Hepatocyte (in vitro differentiated cells): ENCODE data around the gene RNF212B. TPM values are rescaled to one million over a fixed set of nuclear protein-coding genes. Genes with fewer than 3 reads are reported as not detected.
"Not testable (repeated sequence)": the region's sequence is repeated elsewhere in the genome, so short reads cannot be mapped to it uniquely, and the experiment has no call there.

Experiments used
- DNase-seq: peaks from one replicate; pipeline ENCODE4 v3.0.0-alpha.2; 2016; ENCODE audit warnings: low spot score
- H2AFZ ChIP-seq: fragments of 200-600 bp; sonication (generic); 2 replicates; pipeline ENCODE4 v1.6.0; 2016; ENCODE audit warnings: antibody characterized with exemption, mild to moderate bottlenecking
- H3K27ac ChIP-seq: fragments of 200-600 bp; sonication (generic); 2 replicates; pipeline ENCODE4 v1.5.1; 2016; ENCODE audit warnings: mild to moderate bottlenecking
- H3K27me3 ChIP-seq: fragments of 200-600 bp; sonication (generic); 2 replicates; pipeline ENCODE4 v1.6.1; 2016
- H3K36me3 ChIP-seq: fragments of 200-600 bp; sonication (generic); replicated peaks from 2 replicates; pipeline ENCODE4 v1.5.1; 2016; ENCODE audit warnings: low read depth; ENCODE audit not compliant: insufficient read depth
- H3K4me1 ChIP-seq: fragments of 200-600 bp; sonication (generic); 2 replicates; pipeline ENCODE4 v1.5.1; 2016; ENCODE audit warnings: mild to moderate bottlenecking, moderate library complexity; ENCODE audit not compliant: insufficient read depth
- H3K4me2 ChIP-seq: fragments of 200-600 bp; sonication (generic); 2 replicates; pipeline ENCODE4 v1.6.0; 2016
- H3K4me3 ChIP-seq: fragments of 200-600 bp; sonication (generic); 2 replicates; pipeline ENCODE4 v1.5.1; 2016; ENCODE audit warnings: mild to moderate bottlenecking
- H3K79me2 ChIP-seq: fragments of 200-600 bp; sonication (generic); 2 replicates; pipeline ENCODE4 v1.6.0; 2017; ENCODE audit warnings: mild to moderate bottlenecking
- H3K9me2 ChIP-seq: fragments of 200-600 bp; sonication (generic); replicated peaks from 2 replicates; pipeline ENCODE4 v1.6.0; 2017; ENCODE audit warnings: mild to moderate bottlenecking; ENCODE audit not compliant: insufficient read depth
- H3K9me3 ChIP-seq: fragments of 200-600 bp; sonication (generic); 2 replicates; pipeline ENCODE4 v1.5.1; 2016; ENCODE audit warnings: low read depth, mild to moderate bottlenecking
- H4K20me1 ChIP-seq: fragments of 200-600 bp; sonication (generic); 2 replicates; pipeline ENCODE4 v1.6.0; 2016; ENCODE audit warnings: mild to moderate bottlenecking; ENCODE audit not compliant: insufficient read depth, poor library complexity, severe bottlenecking
- EZH2 ChIP-seq: fragments of 200-600 bp; sonication (generic); IDR thresholded peaks from 2 replicates; pipeline ENCODE4 v1.6.1; 2016; ENCODE audit warnings: antibody characterized with exemption, mild to moderate bottlenecking, borderline replicate concordance
- EZH2phosphoT487 ChIP-seq: fragments of 200-600 bp; sonication (generic); IDR thresholded peaks from one replicate; pipeline ENCODE4 v1.6.1; 2018; ENCODE audit warnings: antibody characterized with exemption, mild to moderate bottlenecking, low read depth, moderate library complexity; ENCODE audit not compliant: unreplicated experiment, severe bottlenecking
- WGBS: methylation state at CpG from one replicate; pipeline ENCODE4 v1.1.6; 2016; ENCODE audit warnings: low lambda C conversion rate; ENCODE audit errors: missing lambda C conversion rate; 5-methylcytosine and 5-hydroxymethylcytosine counted together
- polyA plus RNA-seq: library from polyadenylated mRNA; unstranded; fragments of >200 nt; fragmentation: Nextera tagmentation; extraction: Ambion mirVana; gene quantifications from 2 replicates; pipeline ENCODE4 v1.2.1, GENCODE V29; 2016
- total RNA-seq: library from RNA; depleted of rRNA; stranded (reverse); fragments of >200 nt; gene quantifications from 2 replicates; pipeline ENCODE4 v1.2.3, GENCODE V29; 2014
- TF ChIP-seq, protein P1 (sequence below): fragments of 200-600 bp; sonication (generic); IDR thresholded peaks from 2 replicates; pipeline ENCODE4 v1.5.1; 2016; ENCODE audit warnings: antibody characterized with exemption, mild to moderate bottlenecking; ENCODE audit not compliant: poor library complexity

Gene RNF212B
- total and polyA plus RNA-seq, 2 experiments from 2014 or later = 0.17 TPM; not detected in 1

DNA sequence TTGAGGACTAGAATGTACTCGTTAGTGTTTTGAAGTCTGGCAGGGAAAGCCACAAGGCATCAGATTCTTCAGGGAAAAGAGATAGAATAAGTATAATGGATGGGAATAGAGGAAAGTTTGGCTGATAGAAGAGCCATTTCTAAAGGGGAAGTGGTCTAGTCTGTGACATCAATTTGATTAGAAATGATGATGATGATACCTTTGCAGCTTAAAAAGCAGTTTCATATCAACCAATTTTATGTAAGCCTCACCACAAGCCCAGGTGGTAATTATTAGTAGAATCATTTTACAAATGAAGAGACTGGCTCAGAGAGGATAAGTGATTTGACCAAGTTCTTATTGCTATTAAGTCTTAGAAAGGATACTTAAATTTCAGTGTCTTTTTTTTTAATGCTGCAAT lies 2.9 kb downstream of the RNF212B start:
- Histone ChIP-seq H3K9me2 (no peaks in the 10 kb centered on the region), H3K27ac (no peak overlapping the region), H3K4me1 (peaks cover 16% of the 10 kb centered on the region), H2AFZ (no peak overlapping the region), H3K4me3 (no peak overlapping the region), H3K4me2 (no peak overlapping the region), H4K20me1 (no peaks in the 10 kb centered on the region), H3K36me3 (no peaks in the 10 kb centered on the region), H3K27me3 (no peaks in the 10 kb centered on the region), H3K79me2 (no peaks in the 10 kb centered on the region), H3K9me3 (no peaks in the 10 kb centered on the region)
- DNase-seq = no peak
- WGBS = 61% methylated on average over 1 of the region's 1 CpG
- TF ChIP-seq EZH2 = no peak
- TF ChIP-seq, protein P1, sequence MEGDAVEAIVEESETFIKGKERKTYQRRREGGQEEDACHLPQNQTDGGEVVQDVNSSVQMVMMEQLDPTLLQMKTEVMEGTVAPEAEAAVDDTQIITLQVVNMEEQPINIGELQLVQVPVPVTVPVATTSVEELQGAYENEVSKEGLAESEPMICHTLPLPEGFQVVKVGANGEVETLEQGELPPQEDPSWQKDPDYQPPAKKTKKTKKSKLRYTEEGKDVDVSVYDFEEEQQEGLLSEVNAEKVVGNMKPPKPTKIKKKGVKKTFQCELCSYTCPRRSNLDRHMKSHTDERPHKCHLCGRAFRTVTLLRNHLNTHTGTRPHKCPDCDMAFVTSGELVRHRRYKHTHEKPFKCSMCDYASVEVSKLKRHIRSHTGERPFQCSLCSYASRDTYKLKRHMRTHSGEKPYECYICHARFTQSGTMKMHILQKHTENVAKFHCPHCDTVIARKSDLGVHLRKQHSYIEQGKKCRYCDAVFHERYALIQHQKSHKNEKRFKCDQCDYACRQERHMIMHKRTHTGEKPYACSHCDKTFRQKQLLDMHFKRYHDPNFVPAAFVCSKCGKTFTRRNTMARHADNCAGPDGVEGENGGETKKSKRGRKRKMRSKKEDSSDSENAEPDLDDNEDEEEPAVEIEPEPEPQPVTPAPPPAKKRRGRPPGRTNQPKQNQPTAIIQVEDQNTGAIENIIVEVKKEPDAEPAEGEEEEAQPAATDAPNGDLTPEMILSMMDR = no peak
- TF ChIP-seq EZH2phosphoT487 = no peak

- H3K27ac ChIP-seq, H3K9me2 ChIP-seq, H3K79me2 ChIP-seq, H3K4me2 ChIP-seq, H3K9me3 ChIP-seq, H3K27me3 ChIP-seq, H2AFZ ChIP-seq, H3K36me3 ChIP-seq, DNase-seq, H4K20me1 ChIP-seq, H3K4me3 ChIP-seq: not testable (repeated sequence)
- H3K4me1 ChIP-seq = peaks cover 16% of the 10 kb centered on the region
- WGBS = 93% methylated on average over 7 of the region's 7 CpGs
Measured at GRCh38 chr14:23241061-23241715, 3.5 kb downstream of the RNF212B start.

- Histone ChIP-seq H3K79me2 (no peaks in the 10 kb centered on the region), H3K9me2 (no peaks in the 10 kb centered on the region), H2AFZ (no peak overlapping the region), H3K36me3 (no peaks in the 10 kb centered on the region), H3K9me3 (no peaks in the 10 kb centered on the region), H4K20me1 (no peaks in the 10 kb centered on the region), H3K27me3 (no peaks in the 10 kb centered on the region), H3K4me1 (peaks cover 16% of the 10 kb centered on the region), H3K4me3 (no peak overlapping the region), H3K27ac (no peak overlapping the region), H3K4me2 (no peak overlapping the region)
- DNase-seq = no peak
- 60% methylated on average over 2 of the region's 3 CpGs for whole genome bisulfite sequencing
- TF ChIP-seq, protein P1 = no peak
- no peak for TF ChIP-seq EZH2phosphoT487
- TF ChIP-seq EZH2 = no peak
Measured at GRCh38 chr14:23242076-23242475, 4.3 kb downstream of the RNF212B start.

- Histone ChIP-seq H3K27me3 (no peaks in the 10 kb centered on the region), H3K4me3 (no peak overlapping the region), H4K20me1 (no peaks in the 10 kb centered on the region), H3K9me2 (no peaks in the 10 kb centered on the region), H3K79me2 (no peaks in the 10 kb centered on the region), H3K36me3 (no peaks in the 10 kb centered on the region), H3K27ac (peak overlapping the region; percentile 12), H3K4me1 (peaks cover 14% of the 10 kb centered on the region), H3K9me3 (no peaks in the 10 kb centered on the region), H2AFZ (no peak overlapping the region), H3K4me2 (no peak overlapping the region)
- whole genome bisulfite sequencing = 89% methylated on average over 2 of the region's 2 CpGs
- no peak for TF ChIP-seq EZH2phosphoT487
- TF ChIP-seq, protein P1 = no peak
- TF ChIP-seq EZH2 = no peak
- DNase-seq = no peak
Measured at GRCh38 chr14:23243066-23243465, 5.3 kb downstream of the RNF212B start.
